SIG-M5 treated with dmso at 0.1 percent for 504 hours (cell line): ENCODE results near the gene KIF20B.
"Not testable (repeated sequence)": the region's sequence is repeated elsewhere in the genome, so short reads cannot be mapped to it uniquely, and the experiment has no call there.

ENCODE experiments used
- DNase-seq: peaks from one replicate; lab custom pipeline; 2025; ENCODE audit not compliant: unreplicated experiment; lab: John Stamatoyannopoulos, UW

KIF20B gene

DNA sequence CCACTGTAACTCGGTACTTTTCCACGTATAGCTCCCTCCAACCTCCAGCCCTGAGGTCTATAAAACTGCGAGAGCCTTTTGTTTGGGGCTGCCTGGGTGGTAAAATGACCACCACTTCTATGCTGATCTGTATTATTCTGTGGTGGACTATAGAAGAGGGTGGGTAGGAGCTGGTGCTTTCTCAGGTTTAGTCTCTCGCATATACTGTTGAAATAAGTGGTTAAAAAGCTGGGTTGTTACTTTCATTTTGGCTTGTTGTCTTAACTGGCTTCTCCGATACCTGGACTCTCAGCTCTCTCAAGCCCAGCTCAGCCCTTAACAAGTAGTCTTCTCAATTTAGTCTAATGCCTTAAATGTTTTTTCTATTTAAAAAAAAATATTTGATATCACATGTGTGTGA is 70.3 kb downstream of the KIF20B start:
- no peak for DNase-seq

DNA sequence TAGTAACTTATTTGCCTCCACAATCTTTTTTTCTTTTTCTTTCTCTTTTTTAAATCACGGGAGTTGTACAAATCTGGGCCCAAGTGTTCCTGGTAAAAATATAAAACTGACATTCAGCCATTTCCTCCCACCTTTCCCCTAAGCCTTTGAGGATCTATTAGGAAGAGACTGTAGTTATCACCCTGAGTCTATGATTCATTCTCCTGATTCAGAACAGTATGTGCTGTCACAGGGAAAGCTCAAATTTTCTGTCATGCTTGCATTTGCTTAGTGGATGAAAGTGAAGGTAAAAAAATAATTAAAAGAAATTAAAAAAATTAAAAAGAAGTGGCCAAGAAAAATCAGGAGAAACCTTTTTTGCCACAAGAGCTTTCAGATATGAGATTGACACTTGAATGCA is 71.7 kb downstream of the KIF20B start:
- DNase-seq, result no peak

DNA sequence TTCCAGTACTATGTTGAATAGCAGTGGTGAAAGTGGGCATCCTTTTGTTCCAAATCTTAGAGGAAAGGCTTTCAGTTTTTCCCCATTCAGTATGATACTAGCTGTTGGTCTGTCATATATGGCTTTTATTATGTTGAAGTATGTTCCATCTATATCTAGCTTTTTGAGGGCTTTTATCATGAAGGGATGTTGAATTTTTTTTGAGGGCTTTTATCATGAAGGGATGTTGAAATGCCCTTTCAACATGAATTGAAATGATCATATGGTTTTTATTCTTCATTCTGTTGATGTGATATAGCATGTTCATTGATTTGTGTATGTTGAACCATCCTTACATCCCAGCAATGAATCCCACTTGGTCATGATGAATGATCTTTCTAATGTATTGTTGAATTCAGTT is 75.3 kb downstream of the KIF20B start:
- no peak for DNase-seq

DNA sequence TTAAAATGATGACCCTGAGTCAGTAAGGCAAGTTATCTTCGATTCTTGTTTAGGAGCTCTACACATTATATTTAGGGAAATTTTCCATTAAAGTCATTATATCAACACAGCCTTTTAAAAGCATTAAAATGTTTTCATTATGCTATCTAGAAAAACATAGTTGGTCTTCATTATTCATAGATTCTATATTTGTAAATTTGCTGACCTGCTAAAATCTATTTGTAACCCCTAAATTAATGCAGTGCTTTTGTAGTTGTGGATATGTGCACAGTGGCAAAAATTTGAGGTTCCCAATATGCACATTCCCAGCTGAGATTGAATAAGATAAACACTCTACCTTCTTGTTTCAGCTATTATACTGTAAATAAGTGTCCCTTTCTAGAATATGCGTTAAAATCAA is 81.1 kb downstream of the KIF20B start:
- DNase-seq, result no peak

DNA sequence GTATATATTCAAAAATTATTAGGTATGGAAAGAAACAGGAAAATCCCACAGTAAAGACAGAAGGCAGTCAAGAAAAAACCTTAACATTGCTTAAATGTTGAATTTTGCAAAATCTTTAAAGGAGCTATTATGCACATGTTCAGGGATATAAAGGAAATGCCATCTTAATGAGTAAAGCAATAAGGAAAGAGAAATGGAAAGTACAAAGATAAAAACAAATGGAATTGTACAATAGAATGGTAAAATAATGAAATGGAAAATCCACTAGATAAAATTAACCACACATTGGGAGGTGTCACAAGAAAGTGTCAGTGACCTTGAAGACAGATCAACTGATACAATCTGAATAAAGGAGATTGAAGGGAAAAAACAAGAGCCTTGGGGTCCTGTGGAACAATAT is 82.0 kb downstream of the KIF20B start:
- no peak for DNase-seq

DNA sequence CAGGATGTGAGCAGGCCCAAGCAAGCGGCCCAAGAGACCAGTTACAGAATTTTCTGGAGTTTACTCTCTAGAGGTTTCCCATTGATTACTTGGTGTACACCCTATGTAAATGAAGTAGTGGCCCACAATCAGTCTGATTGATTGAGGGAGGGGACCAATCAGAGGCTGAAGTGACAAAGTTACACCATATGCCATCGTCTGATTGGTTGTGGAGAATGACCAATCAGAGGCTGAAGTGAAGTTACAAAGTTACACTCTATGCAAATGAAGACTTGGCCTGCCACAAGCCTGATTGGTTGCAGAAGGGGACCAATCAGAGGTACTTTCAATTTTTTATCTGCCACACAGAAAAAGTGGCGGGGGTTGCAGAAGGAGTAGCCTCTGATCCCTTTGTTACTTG is 83.7 kb downstream of the KIF20B start:
- DNase-seq, result no peak

DNA sequence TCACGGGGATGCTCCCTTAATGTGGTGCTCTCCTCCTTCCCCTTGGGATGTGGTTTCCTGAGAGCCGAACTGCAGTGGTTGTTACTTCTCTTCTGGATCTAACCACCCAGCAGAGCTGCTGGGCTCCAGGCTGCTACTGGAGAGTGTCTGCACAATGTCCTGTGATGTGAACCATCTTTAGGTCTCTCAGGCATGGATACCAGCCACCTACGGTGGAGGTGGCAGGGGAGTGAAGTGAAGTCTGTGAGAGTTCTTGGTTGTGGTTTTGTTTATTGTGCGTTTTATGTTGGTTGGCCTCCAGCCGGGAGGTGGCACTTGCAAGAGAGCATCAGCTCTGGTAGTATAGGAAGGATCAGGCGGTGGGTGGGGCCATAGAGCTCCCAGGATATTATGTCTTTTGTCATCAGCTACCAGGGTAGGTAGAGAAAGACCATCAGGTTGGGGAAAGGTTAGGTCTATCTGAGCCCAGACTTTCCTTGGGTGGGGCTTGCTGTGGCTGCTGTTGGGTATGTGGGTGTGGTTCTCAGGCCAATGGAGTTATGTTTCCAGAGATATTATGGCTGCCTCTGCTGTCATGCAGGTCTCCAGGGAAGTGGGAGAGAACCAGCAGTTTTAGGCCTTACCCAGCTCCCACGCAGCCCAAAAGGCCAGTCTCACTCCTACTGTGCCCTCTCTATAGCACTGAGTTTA is 87.9 kb downstream of the KIF20B start:
- DNase-seq, result no peak

DNA sequence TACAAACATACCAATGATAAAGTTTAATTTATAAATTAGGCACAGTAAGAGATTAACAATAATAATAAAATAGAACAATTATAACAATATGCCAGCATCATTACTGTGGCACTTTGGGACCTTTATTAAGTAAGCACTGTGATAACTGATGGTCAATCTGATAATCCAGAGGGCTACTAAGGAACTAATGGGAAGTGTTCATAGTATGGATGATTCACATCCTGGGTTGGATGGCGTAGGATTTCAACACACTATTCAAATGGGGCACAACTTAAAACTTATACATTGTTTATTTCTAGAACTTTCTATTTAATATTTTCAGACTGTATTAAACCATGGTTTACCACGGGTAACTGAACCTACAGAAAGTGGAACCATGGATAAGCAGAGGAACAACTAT is 90.8 kb downstream of the KIF20B start:
- DNase-seq, result no peak

DNA sequence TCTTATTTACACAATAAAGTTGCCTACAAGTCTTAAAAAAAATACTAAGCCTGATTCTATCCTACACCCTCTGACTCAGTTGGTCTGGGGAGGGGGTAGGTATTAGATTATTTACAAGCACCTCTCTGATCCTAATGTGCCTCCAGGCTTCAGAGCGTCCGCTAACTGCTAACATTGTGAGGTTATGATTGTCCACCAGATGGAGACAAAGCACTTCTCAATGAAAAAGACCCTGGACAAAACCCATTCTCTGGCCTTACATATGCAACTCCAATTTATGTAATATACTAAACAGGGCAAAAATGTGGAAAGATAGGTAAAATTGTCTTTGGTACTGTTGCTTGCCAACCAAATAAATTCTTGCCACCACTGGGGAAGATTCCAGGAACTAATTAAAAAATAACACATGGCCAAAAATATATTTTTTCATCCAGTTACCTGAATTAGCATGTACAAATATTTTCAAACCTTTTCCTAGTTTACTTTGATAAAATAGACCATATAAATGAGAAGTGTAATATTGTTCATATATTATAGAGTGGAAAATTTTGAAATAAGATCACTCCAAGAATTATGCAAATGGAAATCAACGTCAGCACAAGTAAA is 92.4 kb downstream of the KIF20B start:
- DNase-seq, result peak; percentile 46

DNA sequence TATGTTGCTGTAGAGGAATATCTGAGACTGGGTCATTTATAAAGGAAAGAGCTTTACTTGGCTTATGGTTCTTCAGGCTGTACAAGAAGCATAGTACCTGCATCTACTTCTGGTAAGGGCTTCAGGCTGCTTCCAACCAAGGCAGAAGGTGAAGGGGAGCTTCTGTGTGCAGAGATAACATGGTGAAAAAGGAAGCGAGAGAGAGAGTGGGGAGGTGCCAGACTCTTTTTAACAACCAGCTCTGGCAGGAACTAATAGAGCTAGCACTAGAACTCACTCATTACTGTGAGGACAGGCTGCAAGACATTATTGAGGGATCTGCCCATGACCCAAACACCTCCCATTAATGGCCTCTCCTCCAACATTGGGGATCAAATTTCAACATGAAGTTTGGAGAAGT is 94.5 kb downstream of the KIF20B start:
- DNase-seq, result no peak

DNA sequence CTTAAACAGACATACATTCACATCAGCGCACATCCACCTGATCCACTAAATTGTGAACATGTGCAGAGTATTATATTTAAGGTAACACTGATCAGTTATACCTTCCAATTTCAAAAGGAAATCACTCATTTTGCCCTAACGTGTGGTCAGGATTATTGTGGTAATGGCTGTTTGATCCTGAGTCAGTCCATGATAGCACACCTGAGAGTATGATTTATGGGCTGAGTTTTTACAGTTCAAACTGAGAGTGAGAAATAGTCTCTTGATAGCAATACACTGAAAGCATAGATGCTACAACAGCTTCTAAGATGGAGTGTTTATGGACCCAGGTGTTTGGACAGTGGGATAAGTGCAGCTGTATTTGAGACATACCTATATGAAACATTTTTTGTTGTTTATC is 96.7 kb downstream of the KIF20B start:
- DNase-seq, result no peak

DNA sequence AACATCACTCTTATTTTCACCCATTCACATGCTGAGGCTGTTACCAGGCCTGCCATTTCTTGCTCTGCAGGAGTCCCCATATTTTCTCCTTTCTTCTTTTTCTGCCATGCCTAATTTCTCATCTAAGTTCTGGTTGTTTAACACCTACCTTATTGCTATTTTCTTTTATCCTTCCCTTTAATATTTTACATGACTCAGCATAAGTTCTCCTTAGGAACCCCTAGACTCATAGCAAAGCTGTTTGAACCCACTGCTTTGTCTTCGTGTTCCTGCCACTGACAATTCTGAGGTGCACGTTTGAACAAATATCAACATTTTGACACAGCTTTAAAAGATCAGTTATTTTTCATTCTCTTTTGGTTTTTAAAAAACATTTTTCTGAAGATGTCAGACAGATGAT is 98.2 kb downstream of the KIF20B start:
- DNase-seq, result no peak

DNA sequence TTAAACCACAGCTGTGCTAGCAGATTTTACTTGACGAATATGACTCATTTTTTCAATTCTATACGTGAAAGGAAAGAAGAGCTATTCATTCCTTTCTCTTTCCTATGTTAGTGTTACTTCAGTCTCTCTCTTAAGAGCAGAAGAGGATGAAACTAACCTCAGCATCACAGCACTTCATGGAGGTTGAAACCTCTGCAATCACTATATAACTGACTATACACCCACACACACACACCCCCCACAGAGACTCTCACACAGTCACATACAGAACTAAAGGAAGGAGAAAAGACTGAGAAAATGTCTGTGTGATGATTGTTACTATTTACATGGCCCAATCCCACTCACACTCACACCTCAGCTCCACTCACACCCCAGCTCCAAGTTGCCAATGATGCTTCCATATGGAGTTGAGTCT is 104.2 kb downstream of the KIF20B start:
- DNase-seq, result no peak

DNA sequence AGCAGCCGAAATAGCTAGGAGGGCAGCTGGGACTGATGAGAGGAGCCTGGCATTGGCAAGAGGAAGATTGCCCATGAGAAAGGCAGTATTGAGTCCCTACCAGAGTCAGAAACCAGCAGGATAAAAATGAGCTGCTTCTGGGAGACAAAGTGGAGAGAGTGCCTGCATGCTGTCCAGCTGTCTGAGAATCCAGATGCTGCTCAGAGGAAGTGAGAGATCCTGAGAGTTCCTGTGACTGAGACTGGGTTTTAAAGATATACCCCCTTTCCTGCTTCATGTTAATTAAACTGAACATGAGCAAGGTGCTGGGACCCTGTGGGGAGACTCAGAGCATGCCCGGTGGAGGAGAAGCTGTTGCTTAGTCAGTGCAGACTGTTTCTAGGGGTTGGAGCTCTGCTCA is 107.5 kb downstream of the KIF20B start:
- no peak for DNase-seq

DNA sequence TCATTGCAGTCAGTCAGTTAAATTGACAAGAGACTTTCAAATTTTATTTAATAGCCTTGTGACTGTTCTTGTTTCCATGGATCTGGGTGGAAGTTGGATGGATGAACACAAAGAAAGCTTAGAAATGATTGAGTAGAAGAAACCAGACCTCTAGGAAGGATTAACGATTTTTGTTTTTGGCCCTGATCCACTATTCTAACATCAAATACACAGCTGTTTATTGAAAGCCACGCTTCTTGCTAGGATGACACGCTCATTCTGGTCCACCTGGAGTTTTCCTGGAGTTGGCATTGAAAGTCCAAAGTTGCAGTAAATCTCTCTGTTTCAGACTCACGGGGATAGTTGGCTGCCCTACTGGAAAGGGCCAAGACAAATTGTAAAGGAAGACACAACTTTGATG is 108.4 kb downstream of the KIF20B start:
- no peak for DNase-seq

DNA sequence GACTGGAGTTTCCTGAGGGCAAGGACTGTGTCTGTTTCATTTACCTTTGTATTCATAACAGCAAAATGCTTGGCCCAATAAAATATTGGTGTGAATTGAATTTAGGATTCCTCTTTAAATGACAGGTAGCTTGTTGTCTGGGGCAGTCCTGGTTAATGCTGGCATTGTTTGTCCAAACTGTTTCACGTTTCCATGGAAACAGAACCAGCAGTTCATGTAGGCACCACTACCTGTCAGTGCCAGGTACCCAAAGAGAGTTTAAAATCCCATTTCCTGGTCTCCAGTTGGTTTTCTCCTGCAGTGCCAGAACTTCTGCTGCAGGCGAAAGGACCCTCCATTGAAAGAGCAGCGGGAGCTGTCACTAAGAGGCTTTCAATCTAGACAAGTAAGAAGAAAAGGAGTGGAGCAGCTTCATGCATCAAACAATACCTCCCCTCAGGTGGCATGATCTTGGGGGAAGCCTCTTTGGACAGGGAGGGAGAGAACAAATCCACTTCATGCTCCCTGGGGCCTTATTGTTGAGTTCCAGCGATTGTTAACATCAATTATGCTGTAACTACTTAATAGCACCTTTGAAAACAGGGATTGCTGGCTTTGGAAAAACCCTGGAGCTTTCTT is 109.6 kb downstream of the KIF20B start:
- DNase-seq, result no peak

DNA sequence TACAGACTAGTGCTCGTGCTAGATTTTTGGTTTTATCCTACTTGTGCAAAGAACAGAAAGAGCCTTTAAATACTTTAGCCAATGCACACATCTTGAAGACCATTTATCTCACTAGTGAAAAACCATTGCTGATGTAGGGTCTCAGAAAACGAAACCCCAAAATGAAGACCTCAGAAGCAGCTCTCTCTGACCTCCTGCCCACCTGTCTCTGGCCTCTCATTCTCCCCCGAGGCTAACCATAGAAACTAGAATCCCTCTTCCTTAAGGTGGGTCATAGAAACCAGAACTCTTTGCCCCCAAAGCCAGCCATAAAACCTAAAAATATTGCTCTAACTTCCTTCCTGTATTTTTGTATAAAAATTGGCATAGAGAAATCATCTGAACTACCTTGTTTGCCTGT is 112.2 kb downstream of the KIF20B start:
- DNase-seq, result no peak

DNA sequence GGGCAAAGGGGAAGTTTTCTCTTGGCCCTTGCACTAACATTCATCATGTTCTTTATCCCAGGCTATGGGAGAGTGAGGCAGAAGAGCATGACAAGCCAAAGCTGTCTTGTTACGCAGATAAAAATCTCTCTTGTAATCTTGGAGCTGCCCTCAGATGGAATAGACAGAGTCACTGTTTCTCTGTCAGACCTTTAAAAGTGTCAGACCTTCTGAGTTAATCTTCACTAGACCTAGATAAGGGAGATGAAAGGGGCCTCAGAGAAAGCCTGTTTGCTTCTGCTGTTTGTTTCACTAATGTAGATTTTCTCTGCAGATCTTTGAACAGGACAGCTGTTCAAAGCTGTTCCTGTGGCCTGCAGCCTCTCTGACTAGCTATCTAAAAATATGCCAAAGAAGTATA is 112.9 kb downstream of the KIF20B start:
- DNase-seq, result no peak

DNA sequence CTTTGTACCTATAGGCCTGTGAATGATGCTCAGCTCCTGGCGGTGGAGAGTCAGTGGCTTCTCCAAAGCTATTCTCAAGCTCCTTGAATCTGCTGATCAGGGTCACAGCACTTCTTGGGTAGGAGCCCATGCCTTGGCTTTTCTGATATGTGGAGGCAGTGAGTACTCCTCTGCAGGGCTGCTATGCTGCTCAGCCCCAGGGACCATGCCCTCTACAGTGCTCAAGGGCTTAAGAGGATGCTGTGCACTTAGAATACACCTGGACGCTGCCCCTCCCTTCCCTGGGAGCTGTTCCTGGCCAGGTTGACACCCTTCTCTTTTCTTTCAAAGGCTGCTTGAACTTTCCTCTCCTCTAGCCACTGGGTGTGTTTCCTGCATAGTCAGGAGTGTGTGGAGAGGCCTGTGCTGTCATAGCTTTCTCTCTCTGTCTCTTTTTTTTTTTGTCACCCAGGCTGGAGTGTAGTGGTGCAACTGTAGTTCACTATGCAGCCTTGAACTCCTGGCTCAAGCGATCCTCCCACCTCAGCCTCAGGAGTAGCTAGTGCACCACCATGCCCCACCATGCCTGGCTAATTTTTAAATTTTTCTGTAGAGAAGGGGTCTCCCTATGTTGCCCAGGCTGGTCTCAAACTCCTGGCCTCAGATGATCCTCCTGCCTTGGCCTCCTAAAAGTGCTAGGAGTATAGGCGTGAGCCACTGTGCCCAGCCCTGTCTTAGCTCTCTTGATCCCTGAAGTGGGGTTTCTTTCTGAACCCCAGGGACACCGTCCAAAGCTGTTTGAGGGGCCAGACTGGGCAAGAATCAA is 113.9 kb downstream of the KIF20B start:
- DNase-seq, result no peak

DNA sequence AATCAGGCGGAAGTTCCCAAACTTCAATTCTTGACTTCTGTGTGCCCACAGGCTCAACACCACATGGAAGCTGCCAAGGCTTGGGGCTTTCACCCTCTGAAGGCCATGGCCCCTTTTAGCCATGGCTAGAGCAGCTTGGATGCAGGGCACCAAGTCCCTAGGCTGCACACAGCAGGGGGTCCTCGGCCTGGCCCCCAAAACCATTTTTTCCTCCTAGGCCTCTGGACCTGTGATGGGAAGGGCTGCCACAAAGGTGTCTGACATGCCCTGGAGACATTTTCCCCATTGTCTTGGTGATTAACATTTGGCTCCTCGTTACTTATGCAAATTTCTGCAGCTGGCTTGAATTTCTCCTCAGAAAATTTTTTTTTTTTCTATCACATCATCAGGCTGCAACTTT is 117.6 kb downstream of the KIF20B start:
- not testable (repeated sequence) for DNase-seq
